GM12891 (cell line): ENCODE results near the gene CUTA.

Experiments
- PAX5 ChIP-seq: IDR thresholded peaks from 2 replicates; pipeline ENCODE4 v1.6.1; 2011; ENCODE audit warnings: low read length, moderate library complexity, mild to moderate bottlenecking; ENCODE audit not compliant: insufficient read depth, severe bottlenecking
- POLR2A ChIP-seq: IDR thresholded peaks from 2 replicates; pipeline ENCODE4 v1.6.1; 2011; ENCODE audit warnings: low read depth, low read length, control low read depth
- POLR2AphosphoS5 ChIP-seq: IDR thresholded peaks from 2 replicates; pipeline ENCODE4 v1.6.1; 2011; ENCODE audit warnings: low read depth, low read length, control low read depth
- SPI1 ChIP-seq: IDR thresholded peaks from 2 replicates; pipeline ENCODE4 v1.6.1; 2011; ENCODE audit warnings: low read depth, low read length, control low read depth

DNA sequence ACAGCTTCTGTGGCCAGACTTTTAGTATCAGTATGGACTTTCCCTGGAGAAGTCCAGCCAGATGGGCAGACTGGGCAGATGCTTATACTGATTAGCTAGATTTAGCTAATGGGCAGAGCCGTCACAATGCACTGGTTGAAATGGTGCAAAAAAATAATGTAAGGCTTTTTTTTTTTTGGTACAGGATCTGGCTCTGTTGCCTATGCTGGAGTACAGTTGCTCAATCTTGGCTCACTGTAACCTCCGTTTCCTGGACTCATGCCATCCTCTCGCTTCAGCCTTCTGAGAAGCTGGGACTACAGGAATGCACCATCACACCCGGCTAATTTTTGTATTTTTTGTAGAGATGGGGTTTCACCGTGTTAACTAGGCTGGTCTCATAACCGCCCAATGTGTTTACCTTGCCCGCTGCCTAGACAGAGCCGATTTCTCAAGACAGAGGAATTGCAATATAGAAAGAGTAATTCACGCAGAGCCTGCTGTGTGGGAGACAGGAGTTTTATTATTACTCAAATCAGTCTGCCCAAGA lies 42.7 kb downstream of the CUTA start:
- TF ChIP-seq SPI1 (no peak), POLR2A (no peak), POLR2AphosphoS5 (no peak), PAX5 (no peak)
